Subcutaneous adipose tissue (tissue), 4 donors: Measurements from ENCODE around the gene IRF3. TPM values are rescaled to one million over a fixed set of nuclear protein-coding genes. Genes with fewer than 3 reads are reported as not detected.

Experiments
- CTCF ChIP-seq: fragments of 450-650 bp; IDR thresholded peaks from one replicate; pipeline ENCODE4 v1.5.1; 2016; ENCODE audit warnings: low read depth, mild to moderate bottlenecking, control low read depth, antibody characterized with exemption, moderate library complexity
- small RNA-seq: library from RNA; depleted of rRNA; stranded (forward); fragments of <200 nt; gene quantifications from one replicate; pipeline ENCODE3, GENCODE V24; 2016
- total RNA-seq, 4 donors: library from RNA; depleted of rRNA; stranded (reverse); fragments of >200 nt; gene quantifications; one replicate each; pipeline ENCODE4 v1.1.0, GENCODE V29; 2016

IRF3 gene
- total RNA-seq, 4 donors from 2014 or later: 21.8 to 66.5 (median 39.0) TPM

- TF ChIP-seq CTCF: no peak
These were observed 49.8 kb downstream of the IRF3 start for GRCh38 chr19:49615861-49616260.

- no peak for TF ChIP-seq CTCF
These were observed 51.4 kb downstream of the IRF3 start for GRCh38 chr19:49614096-49614833.

- TF ChIP-seq CTCF: no peak
These were observed 52.3 kb downstream of the IRF3 start for GRCh38 chr19:49613374-49613773.

Small RNAs within 50 kb of the gene (small RNA-seq; reads per million reads assigned to genes)
- gene MIR5088: not detected

Other genes with a start within 250 kb of the IRF3 start
- not detected for gene PTH2, start 242.4 kb downstream of the IRF3 start, total RNA-seq
- not detected for gene GFY, start 240.5 kb downstream of the IRF3 start, total RNA-seq
- 1 to 10 TPM; 1.7 to 3.6 (median 2.8) TPM for gene SLC17A7, start 224.3 kb downstream of the IRF3 start, total RNA-seq
- 10 to 100 TPM; 53.3 to 99.7 (median 83.2) TPM for gene PIH1D1, start 214.0 kb downstream of the IRF3 start, total RNA-seq
- 10 to 100 TPM; 35.4 to 80.4 (median 50.3) TPM for gene ALDH16A1, start 212.6 kb downstream of the IRF3 start, total RNA-seq
- gene FLT3LG, start 191.6 kb downstream of the IRF3 start, total RNA-seq: 10 to 100 TPM in 1 of 4 donors, 1 to 10 TPM in 3; 3.2 to 11.5 (median 4.4) TPM
- 1,000 to 10,000 TPM; 2,421 to 3,217 (median 2,855) TPM for gene RPL13A, start 178.2 kb downstream of the IRF3 start, total RNA-seq
- 1,000 to 10,000 TPM; 3,504 to 5,080 (median 4,743) TPM for gene RPS11, start 169.4 kb downstream of the IRF3 start, total RNA-seq
- 100 to 1,000 TPM; 208 to 517 (median 336) TPM for gene FCGRT, start 153.2 kb downstream of the IRF3 start, total RNA-seq
- 10 to 100 TPM; 21.4 to 45.1 (median 36.7) TPM for gene RCN3, start 137.9 kb downstream of the IRF3 start, total RNA-seq
- gene NOSIP, start 85.3 kb downstream of the IRF3 start, total RNA-seq: 10 to 100 TPM; 39.1 to 63.4 (median 49.0) TPM
- under 1 TPM in 2 of 4 donors, not detected in 2; 0.51 to 0.75 TPM for gene PRRG2, start 84.5 kb downstream of the IRF3 start, total RNA-seq
- gene PRR12, start 74.7 kb downstream of the IRF3 start, total RNA-seq: 10 to 100 TPM in 1 of 4 donors, 1 to 10 TPM in 3; 4.6 to 15.4 (median 6.2) TPM
- 100 to 1,000 TPM in 2 of 4 donors, 10 to 100 TPM in 2; 62.9 to 113 (median 101) TPM for gene RRAS, start 25.7 kb downstream of the IRF3 start, total RNA-seq
- gene SCAF1, start 23.6 kb downstream of the IRF3 start, total RNA-seq: 10 to 100 TPM in 3 of 4 donors, 1 to 10 TPM in 1; 8.8 to 33.3 (median 11.3) TPM
- 1 to 10 TPM; 2.1 to 7.9 (median 3.3) TPM for gene BCL2L12, start 76 bp upstream of the IRF3 start, total RNA-seq
- gene PRMT1, start 11.4 kb upstream of the IRF3 start, total RNA-seq: 100 to 1,000 TPM in 1 of 4 donors, 10 to 100 TPM in 3; 63.8 to 104 (median 78.2) TPM
- 1 to 10 TPM in 3 of 4 donors, not detected in 1; 1.0 to 2.6 (median 2.1) TPM for gene ADM5, start 23.7 kb upstream of the IRF3 start, total RNA-seq
- 1 to 10 TPM in 1 of 4 donors, under 1 TPM in 2, not detected in 1; 0.38 to 2.6 (median 0.85) TPM for gene CPT1C, start 25.3 kb upstream of the IRF3 start, total RNA-seq
- 1 to 10 TPM in 1 of 4 donors, under 1 TPM in 3; 0.49 to 2.8 (median 0.59) TPM for gene TSKS, start 97.4 kb upstream of the IRF3 start, total RNA-seq
- gene AP2A1, start 101.1 kb upstream of the IRF3 start, total RNA-seq: 100 to 1,000 TPM in 1 of 4 donors, 10 to 100 TPM in 3; 48.9 to 112 (median 57.9) TPM
- 10 to 100 TPM in 3 of 4 donors, 1 to 10 TPM in 1; 6.7 to 18.6 (median 13.3) TPM for gene FUZ, start 147.4 kb upstream of the IRF3 start, total RNA-seq
- gene MED25, start 152.4 kb upstream of the IRF3 start, total RNA-seq: 10 to 100 TPM; 15.2 to 30.5 (median 16.4) TPM
- gene PTOV1, start 185.3 kb upstream of the IRF3 start, total RNA-seq: 10 to 100 TPM; 39.3 to 65.9 (median 44.2) TPM
- gene PNKP, start 201.7 kb upstream of the IRF3 start, total RNA-seq: 10 to 100 TPM; 25.9 to 48.0 (median 38.7) TPM
- gene AKT1S1, start 211.5 kb upstream of the IRF3 start, total RNA-seq: 10 to 100 TPM in 2 of 4 donors, 1 to 10 TPM in 2; 5.5 to 20.3 (median 9.1) TPM
- gene TBC1D17, start 211.8 kb upstream of the IRF3 start, total RNA-seq: 10 to 100 TPM; 19.2 to 60.8 (median 29.1) TPM
- 1 to 10 TPM in 1 of 4 donors, under 1 TPM in 1, not detected in 2; 0.22 to 9.3 TPM for gene IL4I1, start 231.0 kb upstream of the IRF3 start, total RNA-seq